Vagina (tissue), 2 donors: ENCODE results near the gene GAN. TPM values are rescaled to one million over a fixed set of nuclear protein-coding genes. Genes with fewer than 3 reads are reported as not detected.

Experiments used
- DNase-seq, 2 donors: peaks; one replicate each; pipeline ENCODE4 v3.0.0-alpha.2; 2017; ENCODE audit errors: extremely low spot score in 2 of 2
- H3K27ac ChIP-seq: fragments of 200-600 bp; sonication (generic); one replicate; pipeline ENCODE4 v1.5.1; 2019
- H3K27me3 ChIP-seq: fragments of 200-600 bp; sonication (generic); one replicate; pipeline ENCODE4 v1.5.1; 2019
- H3K36me3 ChIP-seq, 2 donors: fragments of 200-600 bp; sonication (generic); one replicate each; pipeline ENCODE4 v1.5.1; 2017 to 2019
- H3K4me1 ChIP-seq: fragments of 200-600 bp; sonication (generic); one replicate; pipeline ENCODE4 v1.5.1; 2019
- H3K4me3 ChIP-seq, 2 donors: fragments of 200-600 bp; sonication (generic); 1 replicate in 1 of 2; 2 replicates in 1 of 2; pipeline ENCODE4 v1.5.1; 2016 to 2019
- H3K9me3 ChIP-seq: fragments of 200-600 bp; sonication (generic); one replicate; pipeline ENCODE4 v1.5.1; 2019
- POLR2A ChIP-seq, 2 donors: fragments of 450-650 bp; IDR thresholded peaks; one replicate each; pipeline ENCODE4 v1.6.1; 2017; ENCODE audit warnings: antibody characterized with exemption in 2 of 2, mild to moderate bottlenecking in 2 of 2, moderate library complexity in 2 of 2
- POLR2AphosphoS5 ChIP-seq, 2 donors: sonication (generic); formaldehyde crosslinking; IDR thresholded peaks; one replicate each; pipeline ENCODE4 v1.9.0; 2017; ENCODE audit warnings: antibody characterized with exemption in 2 of 2, mild to moderate bottlenecking in 2 of 2, low read depth in 1 of 2; ENCODE audit not compliant: insufficient read depth in 1 of 2
- intact Hi-C: fragments of 100-400 bp; cut with DNase I; formaldehyde crosslinking; loops from one replicate; pipeline ENCODE4 v1.15.1; 2023
- total RNA-seq: library from RNA; depleted of rRNA; stranded (reverse); fragments of >200 nt; gene quantifications from one replicate; pipeline ENCODE4 v1.2.3, GENCODE V29; 2016
- TF ChIP-seq, protein P1 (sequence below), 3 experiments: fragments of 450-650 bp in 2 of 3; fragments of 200-600 bp in 1 of 3; sonication (generic) in 1 of 3; IDR thresholded peaks; one replicate each; pipeline ENCODE4 v1.5.1; 2017 to 2019; ENCODE audit warnings: antibody characterized with exemption in 3 of 3, mild to moderate bottlenecking in 2 of 3, moderate library complexity in 2 of 3

The GAN gene
- total RNA-seq, 1 donor from 2014 or later, result 20.9 TPM

DNA sequence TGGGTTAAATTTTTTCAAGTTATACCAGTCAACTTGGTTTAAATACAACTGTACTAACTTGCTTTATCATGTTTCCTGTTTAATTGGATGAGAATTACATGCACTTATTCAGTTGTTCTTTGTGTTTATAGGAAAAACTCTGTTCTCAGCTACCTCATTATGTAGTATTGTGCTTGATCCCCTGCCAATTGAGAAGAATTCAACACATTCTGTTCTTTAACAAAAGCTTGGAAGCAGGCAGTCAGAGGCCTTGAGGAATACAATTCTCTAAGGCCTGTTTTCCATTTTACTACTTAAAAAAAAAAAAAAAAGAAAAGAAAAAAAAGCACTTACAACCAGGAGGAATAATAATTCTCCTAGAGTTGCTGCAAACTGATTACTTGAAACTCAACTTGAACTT lies 69.2 kb downstream of the GAN start:
- no peak for DNase-seq
- Histone ChIP-seq H3K36me3 (peaks cover 0 to 5% of the 10 kb centered on the region in 2 donors), H3K4me1 (peaks cover 22% of the 10 kb centered on the region), H3K4me3 (no peak overlapping the region), H3K27me3 (no peaks in the 10 kb centered on the region), H3K27ac (peak overlapping the region; percentile 48), H3K9me3 (no peaks in the 10 kb centered on the region)
- TF ChIP-seq POLR2A (IDR thresholded peaks at IDR 0.05) (no peak), POLR2AphosphoS5 (IDR thresholded peaks at IDR 0.05; ENCODE audit: insufficient read depth in 1 of 2, low read depth in 1 of 2) (no peak)
- TF ChIP-seq, protein P1, sequence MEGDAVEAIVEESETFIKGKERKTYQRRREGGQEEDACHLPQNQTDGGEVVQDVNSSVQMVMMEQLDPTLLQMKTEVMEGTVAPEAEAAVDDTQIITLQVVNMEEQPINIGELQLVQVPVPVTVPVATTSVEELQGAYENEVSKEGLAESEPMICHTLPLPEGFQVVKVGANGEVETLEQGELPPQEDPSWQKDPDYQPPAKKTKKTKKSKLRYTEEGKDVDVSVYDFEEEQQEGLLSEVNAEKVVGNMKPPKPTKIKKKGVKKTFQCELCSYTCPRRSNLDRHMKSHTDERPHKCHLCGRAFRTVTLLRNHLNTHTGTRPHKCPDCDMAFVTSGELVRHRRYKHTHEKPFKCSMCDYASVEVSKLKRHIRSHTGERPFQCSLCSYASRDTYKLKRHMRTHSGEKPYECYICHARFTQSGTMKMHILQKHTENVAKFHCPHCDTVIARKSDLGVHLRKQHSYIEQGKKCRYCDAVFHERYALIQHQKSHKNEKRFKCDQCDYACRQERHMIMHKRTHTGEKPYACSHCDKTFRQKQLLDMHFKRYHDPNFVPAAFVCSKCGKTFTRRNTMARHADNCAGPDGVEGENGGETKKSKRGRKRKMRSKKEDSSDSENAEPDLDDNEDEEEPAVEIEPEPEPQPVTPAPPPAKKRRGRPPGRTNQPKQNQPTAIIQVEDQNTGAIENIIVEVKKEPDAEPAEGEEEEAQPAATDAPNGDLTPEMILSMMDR (IDR thresholded peaks at IDR 0.05), result no peak
- intact Hi-C loops, result no loop called here

DNA sequence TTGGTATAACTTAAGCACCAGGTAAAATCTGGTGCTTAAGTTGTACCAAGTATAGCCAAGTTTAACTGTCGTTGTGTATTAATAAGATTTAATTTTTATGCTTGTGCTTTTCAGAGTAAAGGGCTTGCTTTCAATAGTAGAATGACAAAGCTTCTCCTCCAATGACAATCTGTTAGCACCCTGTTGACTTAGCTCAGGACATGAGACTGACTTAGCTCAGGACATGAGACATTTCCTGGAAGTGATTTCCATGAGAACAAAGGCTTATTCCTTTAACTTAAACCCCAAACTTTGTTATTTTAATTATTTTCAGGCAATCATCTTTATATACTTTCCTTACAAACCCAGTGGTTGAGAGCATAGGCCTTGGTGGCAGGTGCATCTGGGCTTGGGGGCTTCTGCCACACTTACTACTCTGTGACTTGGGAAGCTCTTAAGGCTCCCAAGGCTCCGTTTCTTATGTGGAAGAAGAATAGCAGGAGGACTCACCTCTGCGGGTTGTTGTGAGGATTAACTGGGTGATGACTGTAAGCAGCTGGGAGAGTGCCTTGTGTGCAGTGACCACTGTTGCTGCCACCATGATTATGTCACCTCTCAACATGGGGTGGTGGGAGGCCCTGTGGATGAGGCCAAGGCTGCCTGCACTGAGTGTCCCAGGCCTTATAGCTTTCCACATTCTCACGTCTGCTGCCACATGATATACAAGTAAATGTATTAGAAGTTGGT lies 70.4 kb downstream of the GAN start:
- no peaks in the 10 kb centered on the region for H3K27me3 ChIP-seq
- H3K27ac ChIP-seq, result peak overlapping the region; percentile 48
- TF ChIP-seq, protein P1 (IDR thresholded peaks at IDR 0.05), result no peak
- TF ChIP-seq POLR2AphosphoS5 (IDR thresholded peaks at IDR 0.05; ENCODE audit: insufficient read depth in 1 of 2, low read depth in 1 of 2), result no peak
- no peak for TF ChIP-seq POLR2A (IDR thresholded peaks at IDR 0.05)
- no peaks in the 10 kb centered on the region for H3K9me3 ChIP-seq
- no peak for DNase-seq
- intact Hi-C loops, result no loop called here
- H3K4me1 ChIP-seq, result peaks cover 22% of the 10 kb centered on the region
- peaks cover 0 to 5% of the 10 kb centered on the region in 2 donors for H3K36me3 ChIP-seq
- no peak overlapping the region for H3K4me3 ChIP-seq

GRCh38 chr16:81388357-81388756 lies 73.6 kb downstream of the GAN start:
- no peak for DNase-seq
- Histone ChIP-seq H3K4me3 (no peak overlapping the region), H3K4me1 (peaks cover 20% of the 10 kb centered on the region), H3K27me3 (no peaks in the 10 kb centered on the region), H3K27ac (no peak overlapping the region), H3K36me3 (peaks cover 0 to 19% of the 10 kb centered on the region in 2 donors), H3K9me3 (no peaks in the 10 kb centered on the region)
- TF ChIP-seq, protein P1 (IDR thresholded peaks at IDR 0.05), result no peak
- TF ChIP-seq POLR2A (IDR thresholded peaks at IDR 0.05), result no peak
- no peak for TF ChIP-seq POLR2AphosphoS5 (IDR thresholded peaks at IDR 0.05; ENCODE audit: insufficient read depth in 1 of 2, low read depth in 1 of 2)
- intact Hi-C loops, result no loop called here

- Histone ChIP-seq H3K4me1 (no peaks in the 10 kb centered on the region), H3K27ac (no peak overlapping the region), H3K27me3 (no peaks in the 10 kb centered on the region), H3K9me3 (no peaks in the 10 kb centered on the region), H3K36me3 (peaks cover 0 to 19% of the 10 kb centered on the region in 2 donors), H3K4me3 (no peak overlapping the region)
- DNase-seq, result no peak
- intact Hi-C loops, result no loop called here
- no peak for TF ChIP-seq POLR2AphosphoS5 (IDR thresholded peaks at IDR 0.05; ENCODE audit: insufficient read depth in 1 of 2, low read depth in 1 of 2)
- TF ChIP-seq POLR2A (IDR thresholded peaks at IDR 0.05), result no peak
- TF ChIP-seq, protein P1 (IDR thresholded peaks at IDR 0.05), result no peak
Observed at GRCh38 chr16:81390840-81391239, 76.1 kb downstream of the GAN start.

DNA sequence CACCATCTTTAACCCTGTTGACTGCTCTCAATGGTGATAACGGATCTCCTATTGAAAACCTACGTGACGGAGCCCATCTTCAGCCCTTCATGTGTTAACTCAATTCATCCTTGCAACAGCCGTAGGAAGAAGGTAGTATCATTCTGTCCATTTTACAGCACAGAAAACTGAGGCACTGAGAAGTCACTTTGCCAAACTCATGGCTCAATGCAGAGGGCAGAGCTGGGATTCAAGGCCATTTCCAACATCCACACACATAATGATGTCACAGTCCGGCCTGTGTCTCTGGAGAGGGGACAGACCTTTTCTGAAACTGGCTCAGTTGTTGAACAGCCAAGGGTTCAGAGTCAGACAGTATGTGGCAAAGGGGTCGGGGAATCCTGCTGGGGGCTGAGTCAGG lies 77.2 kb downstream of the GAN start:
- H3K4me3 ChIP-seq, result no peak overlapping the region
- H3K27me3 ChIP-seq, result no peaks in the 10 kb centered on the region
- no peaks in the 10 kb centered on the region for H3K4me1 ChIP-seq
- H3K36me3 ChIP-seq, result peaks cover 0 to 14% of the 10 kb centered on the region in 2 donors
- TF ChIP-seq, protein P1 (IDR thresholded peaks at IDR 0.05), result no peak
- TF ChIP-seq POLR2A (IDR thresholded peaks at IDR 0.05), result no peak
- TF ChIP-seq POLR2AphosphoS5 (IDR thresholded peaks at IDR 0.05; ENCODE audit: insufficient read depth in 1 of 2, low read depth in 1 of 2), result no peak
- H3K9me3 ChIP-seq, result no peaks in the 10 kb centered on the region
- no peak for DNase-seq
- H3K27ac ChIP-seq, result no peak overlapping the region
- intact Hi-C loops, result no loop called here
